Tibial nerve (tissue), 4 donors: ENCODE measurements around the gene ITPK1. TPM values are rescaled to one million over a fixed set of nuclear protein-coding genes. Genes with fewer than 3 reads are reported as not detected.

Source experiments
- DNase-seq, 2 donors: peaks; one replicate each; pipeline ENCODE4 v3.0.0-alpha.2; 2019; ENCODE audit warnings: low spot score in 2 of 2
- H3K27ac ChIP-seq, 4 donors: fragments of 200-600 bp; sonication (generic) in 3 of 4; one replicate each; pipeline ENCODE4 v1.5.1; 2017 to 2019; ENCODE audit warnings: mild to moderate bottlenecking in 1 of 4
- H3K27me3 ChIP-seq, 2 donors: fragments of 200-600 bp; sonication (generic) in 1 of 2; one replicate each; pipeline versions ENCODE4 v1.5.1 to v1.6.0; 2017 to 2019
- H3K36me3 ChIP-seq, 3 donors: fragments of 200-600 bp; sonication (generic); one replicate each; pipeline ENCODE4 v1.5.1; 2018 to 2019
- H3K4me1 ChIP-seq, 4 donors: fragments of 200-600 bp; sonication (generic) in 3 of 4; one replicate each; pipeline ENCODE4 v1.5.1; 2017 to 2019
- H3K4me3 ChIP-seq, 4 donors: fragments of 200-600 bp; sonication (generic) in 3 of 4; one replicate each; pipeline ENCODE4 v1.5.1; 2017 to 2019; ENCODE audit warnings: mild to moderate bottlenecking in 1 of 4, moderate library complexity in 1 of 4
- H3K9me3 ChIP-seq, 4 donors: fragments of 200-600 bp; sonication (generic) in 3 of 4; one replicate each; pipeline ENCODE4 v1.5.1; 2017 to 2019
- CTCF ChIP-seq, 5 experiments: fragments of 200-600 bp in 3 of 5; fragments of 450-650 bp in 2 of 5; sonication (generic) in 3 of 5; IDR thresholded peaks; one replicate each; pipeline ENCODE4 v1.5.1; 2016 to 2019; ENCODE audit warnings: antibody characterized with exemption in 5 of 5, mild to moderate bottlenecking in 3 of 5, moderate library complexity in 2 of 5
- EP300 ChIP-seq, 2 donors: sonication (generic); formaldehyde crosslinking; IDR thresholded peaks; one replicate each; pipeline ENCODE4 v1.6.1; 2017; ENCODE audit warnings: antibody characterized with exemption in 2 of 2, mild to moderate bottlenecking in 1 of 2
- POLR2A ChIP-seq, 2 donors: fragments of 450-650 bp; IDR thresholded peaks; one replicate each; pipeline ENCODE4 v1.6.1; 2017; ENCODE audit warnings: antibody characterized with exemption in 2 of 2, mild to moderate bottlenecking in 2 of 2, moderate library complexity in 2 of 2
- WGBS, 2 donors: methylation state at CpG; one replicate each; pipeline ENCODE4 v1.1.5; 2018; 5-methylcytosine and 5-hydroxymethylcytosine counted together
- total RNA-seq, 4 donors: library from RNA; depleted of rRNA; stranded (reverse); fragments of >200 nt; gene quantifications; one replicate each; pipeline ENCODE4 v1.1.0, GENCODE V29; 2016

Gene ITPK1
- total RNA-seq, 4 donors from 2014 or later: 67.4 to 121 (median 92.5) TPM

- Histone ChIP-seq H3K4me1 (peaks cover 8 to 98% (median 68%) of the 10 kb centered on the region in 4 donors), H3K27me3 (no peaks in the 10 kb centered on the region), H3K9me3 (no peaks in the 10 kb centered on the region), H3K36me3 (no peaks in the 10 kb centered on the region), H3K27ac (peak overlapping the region; percentile 82 to 95 (median 90)), H3K4me3 (no peak overlapping the region)
- no peak for DNase-seq
- TF ChIP-seq EP300 (IDR thresholded peaks at IDR 0.05) (no peak), POLR2A (IDR thresholded peaks at IDR 0.05) (no peak), CTCF (IDR thresholded peaks at IDR 0.05) (no peak)
- 20 to 26% methylated on average over 10 to 11 of the region's 11 CpGs for WGBS, 2 donors
These were observed 83.2 kb downstream of the ITPK1 start for GRCh38 chr14:93032421-93032936.

GRCh38 chr14:93031505-93032315 lies 84.0 kb downstream of the ITPK1 start:
- H3K36me3 ChIP-seq: no peaks in the 10 kb centered on the region
- DNase-seq: no peak
- H3K27ac ChIP-seq: peak overlapping the region; percentile 21 to 95 (median 59)
- no peak for TF ChIP-seq POLR2A (IDR thresholded peaks at IDR 0.05)
- no peak for TF ChIP-seq EP300 (IDR thresholded peaks at IDR 0.05)
- no peak for TF ChIP-seq CTCF (IDR thresholded peaks at IDR 0.05)
- no peaks in the 10 kb centered on the region for H3K27me3 ChIP-seq
- H3K4me1 ChIP-seq: peaks cover 8 to 96% (median 63%) of the 10 kb centered on the region in 4 donors
- 53 to 66% methylated on average over 15 of the region's 15 CpGs for WGBS, 2 donors
- H3K9me3 ChIP-seq: no peaks in the 10 kb centered on the region
- H3K4me3 ChIP-seq: no peak overlapping the region

- Histone ChIP-seq H3K27ac (peak overlapping the region; percentile 21 to 95 (median 59)), H3K27me3 (no peaks in the 10 kb centered on the region), H3K36me3 (no peaks in the 10 kb centered on the region), H3K9me3 (no peaks in the 10 kb centered on the region), H3K4me3 (no peak overlapping the region), H3K4me1 (peaks cover 8 to 94% (median 55%) of the 10 kb centered on the region in 4 donors)
- no peak for DNase-seq
- TF ChIP-seq POLR2A (IDR thresholded peaks at IDR 0.05) (no peak), EP300 (IDR thresholded peaks at IDR 0.05) (no peak), CTCF (IDR thresholded peaks at IDR 0.05) (no peak)
- WGBS, 2 donors: 56 to 69% methylated on average over 10 of the region's 10 CpGs
These were observed 85.0 kb downstream of the ITPK1 start for GRCh38 chr14:93030761-93031160.

- TF ChIP-seq EP300 (IDR thresholded peaks at IDR 0.05) (peak in 1 of 2 donors; percentile 10), CTCF (IDR thresholded peaks at IDR 0.05) (no peak), POLR2A (IDR thresholded peaks at IDR 0.05) (no peak)
These were observed 85.7 kb downstream of the ITPK1 start for GRCh38 chr14:93029911-93030508.

GRCh38 chr14:93029417-93029816 lies 86.3 kb downstream of the ITPK1 start:
- peaks cover 8 to 93% (median 50%) of the 10 kb centered on the region in 4 donors for H3K4me1 ChIP-seq
- 70 to 73% methylated on average over 2 to 5 of the region's 5 CpGs for WGBS, 2 donors
- H3K27ac ChIP-seq: peak overlapping the region; percentile 10 to 95 (median 60)
- H3K27me3 ChIP-seq: no peaks in the 10 kb centered on the region
- H3K36me3 ChIP-seq: no peaks in the 10 kb centered on the region
- H3K9me3 ChIP-seq: no peaks in the 10 kb centered on the region
- no peak overlapping the region for H3K4me3 ChIP-seq
- DNase-seq: no peak
- TF ChIP-seq CTCF (IDR thresholded peaks at IDR 0.05) (no peak), POLR2A (IDR thresholded peaks at IDR 0.05) (no peak), EP300 (IDR thresholded peaks at IDR 0.05) (no peak)

More at GRCh38 chr14:93029911-93030508, 85.7 kb downstream of the ITPK1 start:
- H3K27me3 ChIP-seq: no peaks in the 10 kb centered on the region
- H3K36me3 ChIP-seq: no peaks in the 10 kb centered on the region
- peaks cover 8 to 93% (median 50%) of the 10 kb centered on the region in 4 donors for H3K4me1 ChIP-seq
- WGBS, 2 donors: 62 to 73% methylated on average over 8 of the region's 8 CpGs
- no peaks in the 10 kb centered on the region for H3K9me3 ChIP-seq
- peak overlapping the region; percentile 23 to 95 (median 60) for H3K27ac ChIP-seq
- no peak for DNase-seq
- no peak overlapping the region for H3K4me3 ChIP-seq
